ENCODE measurements around the gene FBXO31.

- no peak for TF ChIP-seq CTCF (IDR thresholded peaks at IDR 0.05)
- TF ChIP-seq POLR2A (IDR thresholded peaks at IDR 0.05) = no peak
Measured at GRCh38 chr16:87365021-87365713, 18.4 kb downstream of the FBXO31 start.

Measured in adrenal gland (tissue), 5 donors.